ENCODE measurements around the gene RPL36. TPM values are rescaled to one million over a fixed set of nuclear protein-coding genes. Genes with fewer than 3 reads are reported as not detected.
"Not testable (repeated sequence)": the region's sequence is repeated elsewhere in the genome, so short reads cannot be mapped to it uniquely, and the experiment has no call there.

RPL36 gene
- polyA plus RNA-seq, 3 donors: 635 to 979 (median 767) TPM

GRCh38 chr19:5697890-5698634, 8.0 kb downstream of the RPL36 start:
- no peak for DNase-seq

DNA sequence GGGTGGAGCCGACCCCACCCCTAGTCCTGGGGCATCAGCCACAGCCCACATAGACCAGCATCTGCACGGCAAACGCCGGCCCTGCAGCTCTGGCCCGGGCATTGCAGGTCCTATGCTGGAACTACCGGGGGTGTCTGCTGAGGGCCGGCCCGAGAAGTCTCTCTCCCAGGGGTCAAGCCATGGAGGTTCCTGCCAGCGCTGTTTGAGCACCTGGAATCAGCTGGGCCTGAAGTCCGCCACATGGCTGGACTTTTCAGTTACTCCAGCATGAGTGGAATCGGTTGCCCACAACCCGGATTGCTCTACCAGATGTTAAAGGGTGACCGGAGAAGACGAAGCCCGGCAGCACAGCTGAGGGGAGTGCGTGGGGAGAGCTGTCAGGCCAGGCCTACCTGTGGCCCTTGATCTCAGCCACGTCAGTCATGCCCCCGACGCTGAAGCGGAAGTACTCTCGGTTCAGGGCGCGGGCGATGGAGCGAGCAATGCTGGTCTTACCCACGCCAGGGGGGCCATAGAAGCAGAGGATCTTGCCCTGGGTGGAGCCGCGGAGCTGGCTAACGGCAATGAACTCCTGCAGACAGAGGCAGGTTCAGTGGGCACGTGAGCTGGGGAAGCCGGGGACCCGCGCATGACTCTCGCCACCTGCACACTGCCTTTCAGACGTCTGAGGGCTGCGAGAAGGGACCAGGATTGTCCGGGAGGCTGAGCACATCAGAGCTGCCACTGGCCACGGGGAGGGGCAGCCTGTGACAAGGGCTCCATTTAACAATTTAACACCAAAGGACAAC, 8.7 kb downstream of the RPL36 start:
- DNase-seq: no peak

- DNase-seq: no peak
Measured at GRCh38 chr19:5700455-5701092, 10.5 kb downstream of the RPL36 start.

- not testable (repeated sequence) for DNase-seq
Measured at GRCh38 chr19:5702053-5702410, 11.9 kb downstream of the RPL36 start.

DNA sequence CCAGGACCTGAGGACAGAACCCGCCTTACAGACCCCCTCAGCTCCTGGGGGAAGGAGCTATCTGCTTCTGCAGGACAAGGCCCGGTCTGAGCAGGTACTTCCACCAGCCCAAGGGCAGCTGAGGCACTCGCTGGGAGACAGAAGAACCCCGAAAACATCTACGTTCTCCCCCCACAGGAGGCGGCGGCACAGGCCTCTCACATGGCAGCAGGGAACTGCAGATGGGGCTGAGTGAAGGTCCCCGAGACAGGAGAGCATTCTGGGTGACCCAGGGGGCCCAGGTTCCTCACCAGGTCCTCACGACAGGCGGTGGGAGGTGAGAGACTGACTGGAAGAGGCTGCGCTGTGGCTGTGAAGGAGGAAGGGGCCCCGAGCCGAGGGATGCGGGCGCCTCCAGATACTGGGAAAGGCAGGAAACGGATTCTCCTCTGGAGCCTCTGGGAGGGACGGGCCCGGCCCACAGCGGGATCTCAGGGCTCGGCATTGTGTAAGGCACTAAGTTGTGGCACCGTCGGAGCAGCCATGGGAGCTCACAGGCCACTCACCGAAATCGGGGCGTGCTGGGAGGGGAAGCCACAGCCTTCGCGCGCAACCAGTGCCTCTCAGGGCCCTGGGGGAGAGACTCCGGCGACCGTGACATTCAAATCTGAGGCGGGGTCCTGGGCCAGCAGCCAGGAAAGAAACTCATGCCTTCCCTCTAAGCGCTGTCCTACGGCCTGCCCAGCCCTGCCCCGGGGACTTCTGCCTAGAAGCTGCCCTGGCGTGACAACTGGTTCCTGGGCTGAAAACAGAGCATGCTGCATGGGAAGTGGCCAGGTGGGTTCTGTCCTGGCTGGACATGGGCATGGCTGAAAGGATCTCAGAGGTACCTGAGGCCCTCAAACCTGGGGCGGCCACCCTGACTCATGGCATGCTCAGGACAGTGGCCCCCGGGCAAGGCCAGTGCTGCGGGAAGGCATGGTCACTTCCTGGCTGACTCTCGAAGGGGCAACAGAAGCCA, 14.0 kb downstream of the RPL36 start:
- DNase-seq: no peak

- no peak for DNase-seq
Measured at GRCh38 chr19:5705552-5705951, 15.5 kb downstream of the RPL36 start.

- no peak for DNase-seq
Measured at GRCh38 chr19:5706876-5707573, 16.9 kb downstream of the RPL36 start.

DNA sequence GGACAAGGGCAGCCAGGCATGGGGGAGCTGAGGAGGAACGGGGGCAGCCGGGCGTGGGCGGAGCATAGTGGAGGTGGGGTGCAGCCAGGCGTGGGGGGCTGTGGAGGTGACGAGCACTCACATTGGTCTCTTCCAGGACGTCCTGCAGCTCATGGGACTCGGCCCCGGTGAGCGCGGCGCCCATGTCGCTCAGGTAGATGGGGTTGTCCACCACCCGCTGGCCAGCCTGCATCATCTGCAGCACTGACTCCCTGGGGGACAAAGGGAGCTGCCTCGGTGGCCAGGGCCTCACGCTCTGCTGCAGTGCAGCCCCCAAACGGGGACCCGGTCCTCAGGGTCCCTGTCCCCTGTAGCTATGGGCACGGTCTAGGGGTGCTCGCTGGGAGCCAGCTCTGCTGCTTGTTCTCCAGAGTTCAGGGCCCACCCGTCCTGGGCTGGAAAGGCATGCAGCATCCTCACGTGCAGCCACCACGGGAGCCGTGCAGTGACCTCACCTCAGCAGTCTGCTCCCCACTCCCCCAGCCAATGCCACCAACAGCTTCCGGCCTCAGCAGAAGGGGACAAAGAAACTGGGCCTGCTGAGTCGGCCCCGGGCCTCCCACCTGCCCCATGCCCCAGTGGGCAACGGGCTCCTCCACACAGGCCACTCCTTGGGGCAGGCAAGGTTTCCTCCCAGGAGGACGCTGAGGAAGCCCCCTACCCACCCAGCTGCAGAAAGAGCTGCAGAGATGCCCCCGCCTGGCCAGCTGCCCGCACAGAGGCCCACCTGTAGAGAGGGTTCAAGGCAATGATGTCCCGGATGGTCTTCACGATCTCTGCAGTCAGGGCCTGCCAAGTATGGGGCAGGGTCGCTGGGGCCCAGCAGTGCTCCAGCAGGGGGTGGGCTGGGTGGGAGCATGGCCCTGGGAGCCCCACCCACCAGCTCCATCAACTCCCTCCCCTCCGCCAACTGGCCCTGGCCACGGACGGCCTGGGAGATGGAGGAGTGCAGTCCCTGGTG, 17.8 kb downstream of the RPL36 start:
- DNase-seq: no peak

DNA sequence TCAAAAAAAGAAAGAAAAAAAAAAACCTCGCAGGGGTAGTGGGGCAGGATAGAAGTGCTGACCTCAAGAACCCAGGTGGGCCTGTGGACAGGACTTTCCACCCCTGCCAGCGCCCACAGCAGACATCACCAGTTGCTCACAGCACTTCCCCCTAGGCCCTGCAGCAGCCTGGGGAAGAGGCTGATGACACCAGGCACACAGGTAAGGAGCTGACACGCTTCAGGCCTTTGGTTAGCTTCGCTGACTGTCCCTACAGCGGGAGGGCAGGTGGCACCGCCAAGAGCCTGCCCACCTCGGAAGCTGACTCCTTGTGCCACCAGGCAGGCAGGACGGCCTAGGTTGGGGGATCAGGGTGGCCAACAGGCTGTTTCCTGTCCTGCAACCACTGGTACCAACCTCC, 20.9 kb downstream of the RPL36 start:
- DNase-seq: no peak

DNA sequence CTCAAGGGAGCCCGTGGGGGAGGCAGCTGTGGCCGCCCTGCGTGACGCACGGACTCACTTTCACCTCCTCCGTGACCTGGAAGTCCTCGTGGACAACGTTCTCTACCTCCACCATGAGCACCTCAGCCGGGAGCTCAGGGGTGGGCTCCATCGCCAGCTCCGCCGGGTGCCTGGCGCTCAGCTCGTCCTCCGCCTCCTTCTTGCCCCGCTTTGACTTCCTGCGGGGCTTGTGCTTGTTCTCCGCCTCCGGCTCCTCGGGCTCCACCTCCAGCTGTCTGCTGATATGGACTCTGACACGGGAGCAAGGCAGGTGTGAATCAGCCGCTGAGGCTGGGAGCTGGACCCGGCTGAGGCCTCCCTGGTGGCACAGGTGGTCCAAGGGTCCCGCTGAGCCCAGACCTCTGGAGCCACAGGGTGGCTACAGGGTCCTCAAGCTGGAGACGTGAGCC, 21.6 kb downstream of the RPL36 start:
- no peak for DNase-seq

- DNase-seq: no peak
Measured at GRCh38 chr19:5713228-5713627, 23.1 kb downstream of the RPL36 start.

DNA sequence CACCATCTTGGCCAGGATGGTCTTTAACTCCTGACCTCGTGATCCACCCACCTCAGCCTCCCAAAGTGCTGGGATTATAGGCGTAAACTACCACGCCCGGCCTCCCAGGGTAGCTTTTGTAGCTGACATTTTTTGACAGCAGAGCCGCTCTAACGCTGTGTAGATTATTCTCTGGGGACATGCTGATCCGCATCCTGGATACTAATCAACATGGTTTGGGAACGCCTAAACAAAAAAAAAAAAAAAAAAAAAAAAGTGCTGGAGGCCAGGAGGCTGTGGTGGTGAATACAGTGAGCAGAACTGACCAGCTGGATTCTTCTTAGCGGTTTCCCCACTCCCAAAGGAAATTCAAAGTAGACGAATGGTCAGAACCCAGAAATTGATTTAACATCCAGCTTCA, 24.7 kb downstream of the RPL36 start:
- no peak for DNase-seq

DNA sequence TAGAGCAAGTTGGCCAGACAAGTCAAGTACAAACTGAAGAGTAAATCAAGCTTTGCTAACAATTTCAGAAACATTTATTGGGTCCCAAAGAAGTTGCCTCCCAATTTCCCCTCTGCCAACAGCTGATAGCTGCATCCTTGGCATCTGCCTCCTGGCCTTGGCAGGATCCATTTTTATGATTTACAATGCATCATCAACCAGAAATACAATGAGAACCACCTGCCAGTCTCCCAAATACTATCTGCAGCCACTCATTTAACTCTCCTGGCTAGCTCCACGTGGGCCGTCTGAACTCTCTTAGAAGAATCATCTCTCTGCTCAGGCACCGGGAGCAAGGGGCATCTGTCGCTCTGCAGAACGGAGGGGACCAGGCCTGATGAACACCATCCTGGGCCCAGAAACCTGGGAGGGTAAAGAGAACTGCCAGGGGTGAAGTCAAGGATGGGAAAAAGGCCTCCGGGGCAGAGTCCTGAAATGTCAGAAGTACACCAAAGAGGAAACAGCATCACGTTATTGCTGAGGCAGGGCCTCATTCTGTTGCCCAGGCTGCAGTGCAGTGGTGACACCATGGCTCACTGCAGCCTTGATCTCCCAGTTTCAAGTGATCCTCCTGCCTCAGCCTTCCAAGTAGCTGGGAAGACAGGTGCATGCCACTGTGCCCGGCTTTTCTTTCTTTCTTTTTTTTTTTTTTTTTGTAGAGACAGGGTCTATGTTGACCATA, 27.3 kb downstream of the RPL36 start:
- no peak for DNase-seq

DNA sequence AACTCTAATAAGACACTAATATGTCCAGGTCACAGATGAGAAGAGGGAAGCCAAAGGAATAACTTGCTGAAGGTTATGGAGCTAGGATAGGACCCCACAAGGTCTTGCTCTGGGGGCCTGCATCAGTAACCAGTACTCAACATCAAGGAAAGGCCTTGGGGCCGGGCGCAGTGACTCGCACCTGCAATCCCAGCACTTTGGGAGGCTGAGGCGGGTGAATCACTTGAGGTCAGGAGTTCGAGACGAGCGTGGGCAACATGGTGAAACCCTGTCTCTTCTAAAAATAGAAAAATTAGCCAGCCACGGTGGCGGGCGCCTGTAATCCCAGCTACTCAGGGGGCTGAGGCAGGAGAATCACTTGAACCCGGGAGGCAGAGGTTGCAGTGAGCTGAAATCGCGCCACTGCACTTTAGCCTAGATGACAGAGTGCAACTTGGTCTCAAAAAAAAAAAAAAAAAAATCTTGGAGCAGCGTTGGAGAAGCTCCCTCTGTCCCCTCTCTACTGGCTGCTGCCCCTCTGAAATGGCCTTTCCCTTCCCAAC, 28.0 kb downstream of the RPL36 start:
- DNase-seq: no peak

- no peak for DNase-seq
Measured at GRCh38 chr19:5718579-5719273, 28.6 kb downstream of the RPL36 start.

DNA sequence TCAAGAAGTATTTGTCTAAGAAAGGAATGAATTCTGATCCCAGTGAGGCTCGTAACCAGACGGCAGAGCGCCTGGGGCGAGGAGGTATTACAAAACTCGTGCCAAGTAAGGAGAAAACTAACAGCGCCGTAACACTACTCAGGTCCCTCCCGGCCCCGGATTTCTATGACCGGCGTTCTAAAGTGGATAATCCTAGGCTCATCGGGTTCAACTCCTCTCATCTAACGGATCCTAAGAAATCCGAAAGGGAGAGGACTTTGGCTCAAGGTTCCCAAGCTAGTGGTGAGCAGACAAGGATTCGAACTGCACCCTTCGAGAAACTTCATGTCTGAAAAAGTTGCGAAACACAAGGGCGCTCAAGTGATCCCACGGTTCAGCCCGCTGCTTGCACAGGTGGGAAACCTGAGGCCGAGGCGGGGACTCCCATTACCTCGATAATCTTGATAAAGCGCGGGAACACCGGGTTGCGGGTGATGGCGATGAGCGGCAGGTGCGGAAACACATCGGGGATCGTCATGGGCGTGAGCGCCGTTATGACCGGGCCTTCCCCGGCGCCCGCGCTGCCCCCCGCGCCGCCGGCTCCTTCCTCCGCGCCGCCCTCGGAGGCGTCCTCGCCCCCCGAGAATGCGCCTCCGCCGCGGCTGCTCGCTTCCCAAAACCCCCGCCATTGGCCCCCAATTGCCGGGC, 29.3 kb downstream of the RPL36 start:
- no peak for DNase-seq

All from renal pelvis (tissue), 4 donors.